ENCODE measurements around the gene DGKB.

DGKB gene

DNA sequence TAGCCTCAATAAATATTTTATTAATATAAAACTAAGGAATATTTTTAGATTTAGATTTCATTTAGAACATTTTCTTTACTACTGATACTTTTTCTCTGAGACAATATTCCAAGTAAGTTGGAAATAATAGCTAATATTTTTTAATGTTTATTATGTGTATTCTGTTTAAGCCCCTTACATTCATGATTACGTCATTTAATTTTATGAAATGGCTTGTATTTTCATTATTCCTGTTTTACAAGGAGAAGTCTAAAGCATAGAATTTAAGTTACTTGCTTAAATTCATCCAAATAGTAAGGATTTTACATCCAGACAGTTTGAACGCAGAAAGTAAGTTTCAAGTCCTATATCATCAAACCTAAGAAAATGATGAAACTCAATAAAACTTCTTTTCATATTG lies 6.1 kb downstream of the DGKB start:
- Histone ChIP-seq H3K4me1 (ENCODE audit: control insufficient read depth, insufficient read depth, low read length) (no peaks in the 10 kb centered on the region), H3K36me3 (ENCODE audit: control insufficient read depth, insufficient read depth, low read length) (no peaks in the 10 kb centered on the region), H3K9ac (ENCODE audit: low read length) (no peak overlapping the region), H3K9me3 (ENCODE audit: control insufficient read depth, low read length) (no peaks in the 10 kb centered on the region), H3K4me3 (ENCODE audit: low read length) (no peak overlapping the region), H3K27me3 (ENCODE audit: control insufficient read depth, insufficient read depth, low read length) (no peaks in the 10 kb centered on the region)

GRCh38 chr7:14894826-14895225 lies 7.7 kb downstream of the DGKB start:
- Histone ChIP-seq H3K4me1 (ENCODE audit: control insufficient read depth, insufficient read depth, low read length) (no peaks in the 10 kb centered on the region), H3K36me3 (ENCODE audit: control insufficient read depth, insufficient read depth, low read length) (no peaks in the 10 kb centered on the region), H3K9ac (ENCODE audit: low read length) (no peak overlapping the region), H3K27me3 (ENCODE audit: control insufficient read depth, insufficient read depth, low read length) (no peaks in the 10 kb centered on the region), H3K9me3 (ENCODE audit: control insufficient read depth, low read length) (no peaks in the 10 kb centered on the region), H3K4me3 (ENCODE audit: low read length) (no peak overlapping the region)

- H3K9me3 ChIP-seq (ENCODE audit: control insufficient read depth, low read length) = no peaks in the 10 kb centered on the region
- no peaks in the 10 kb centered on the region for H3K4me1 ChIP-seq (ENCODE audit: control insufficient read depth, insufficient read depth, low read length)
- H3K27me3 ChIP-seq (ENCODE audit: control insufficient read depth, insufficient read depth, low read length) = no peaks in the 10 kb centered on the region
- no peak overlapping the region for H3K9ac ChIP-seq (ENCODE audit: low read length)
- no peak overlapping the region for H3K4me3 ChIP-seq (ENCODE audit: low read length)
- H3K36me3 ChIP-seq (ENCODE audit: control insufficient read depth, insufficient read depth, low read length) = no peaks in the 10 kb centered on the region
These were observed 9.6 kb downstream of the DGKB start for GRCh38 chr7:14892961-14893360.

DNA sequence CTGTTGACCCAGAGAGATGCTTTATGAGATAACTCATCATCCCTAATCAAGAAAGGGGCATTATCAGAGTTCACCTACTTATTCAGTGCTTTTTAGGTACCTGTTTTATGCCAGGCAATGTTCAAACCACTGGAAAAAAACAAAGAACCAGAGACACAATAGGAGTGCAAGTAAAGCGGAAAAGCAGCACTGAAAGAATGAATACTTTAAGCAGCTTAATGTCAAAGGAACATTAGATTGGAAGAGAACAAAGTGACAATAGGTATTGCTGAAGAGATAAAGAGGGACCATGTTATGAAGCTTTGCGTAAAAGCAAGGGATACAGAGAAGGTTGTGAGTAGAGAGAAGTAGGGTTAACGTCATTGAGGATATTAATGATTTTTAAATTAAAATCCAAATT lies 11.3 kb downstream of the DGKB start:
- Histone ChIP-seq H3K9ac (ENCODE audit: low read length) (no peak overlapping the region), H3K4me1 (ENCODE audit: control insufficient read depth, insufficient read depth, low read length) (no peaks in the 10 kb centered on the region), H3K36me3 (ENCODE audit: control insufficient read depth, insufficient read depth, low read length) (no peaks in the 10 kb centered on the region), H3K4me3 (ENCODE audit: low read length) (no peak overlapping the region), H3K9me3 (ENCODE audit: control insufficient read depth, low read length) (no peaks in the 10 kb centered on the region), H3K27me3 (ENCODE audit: control insufficient read depth, insufficient read depth, low read length) (no peaks in the 10 kb centered on the region)

GRCh38 chr7:14888962-14889361 lies 13.6 kb downstream of the DGKB start:
- H3K4me3 ChIP-seq (ENCODE audit: low read length) = no peak overlapping the region
- H3K9ac ChIP-seq (ENCODE audit: low read length) = no peak overlapping the region
- H3K27me3 ChIP-seq (ENCODE audit: control insufficient read depth, insufficient read depth, low read length) = no peaks in the 10 kb centered on the region
- no peaks in the 10 kb centered on the region for H3K36me3 ChIP-seq (ENCODE audit: control insufficient read depth, insufficient read depth, low read length)
- H3K9me3 ChIP-seq (ENCODE audit: control insufficient read depth, low read length) = no peaks in the 10 kb centered on the region
- no peaks in the 10 kb centered on the region for H3K4me1 ChIP-seq (ENCODE audit: control insufficient read depth, insufficient read depth, low read length)

- no peaks in the 10 kb centered on the region for H3K9me3 ChIP-seq (ENCODE audit: control insufficient read depth, low read length)
- no peaks in the 10 kb centered on the region for H3K36me3 ChIP-seq (ENCODE audit: control insufficient read depth, insufficient read depth, low read length)
- H3K4me3 ChIP-seq (ENCODE audit: low read length) = no peak overlapping the region
- H3K27me3 ChIP-seq (ENCODE audit: control insufficient read depth, insufficient read depth, low read length) = no peaks in the 10 kb centered on the region
- no peak overlapping the region for H3K9ac ChIP-seq (ENCODE audit: low read length)
- no peaks in the 10 kb centered on the region for H3K4me1 ChIP-seq (ENCODE audit: control insufficient read depth, insufficient read depth, low read length)
These were observed 16.0 kb downstream of the DGKB start for GRCh38 chr7:14886533-14886932.

DNA sequence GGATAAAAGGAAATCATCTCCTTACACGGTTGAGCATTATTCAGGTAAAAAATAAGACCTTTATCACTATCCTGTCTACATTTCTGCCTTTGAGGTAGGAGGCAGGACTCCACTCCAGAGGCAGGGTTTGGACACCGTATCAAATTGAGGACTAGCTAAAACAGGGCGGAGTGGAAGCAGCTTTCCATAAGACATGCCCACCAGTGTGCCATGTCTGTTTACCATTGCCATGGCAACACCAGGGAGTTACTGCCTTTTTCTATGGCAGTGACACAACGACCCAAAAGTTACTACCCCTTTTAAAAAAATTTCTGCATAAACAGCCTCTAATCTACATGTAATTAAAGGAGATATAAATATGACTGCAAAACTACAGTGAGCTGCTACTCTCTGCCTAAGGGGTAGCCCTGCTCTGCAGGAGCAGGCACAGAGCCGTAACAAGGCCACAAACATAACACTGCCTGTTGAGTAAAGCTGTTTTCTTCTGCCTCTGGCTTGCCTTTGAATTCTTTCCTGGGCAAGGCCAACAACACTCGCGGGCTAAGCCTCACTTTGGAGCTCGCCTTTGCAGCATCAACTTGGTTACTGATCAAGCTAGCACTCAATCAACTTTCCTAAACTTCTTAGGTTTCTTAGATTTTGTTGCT lies 26.5 kb downstream of the DGKB start:
- Histone ChIP-seq H3K4me3 (ENCODE audit: low read length) (no peak overlapping the region), H3K27me3 (ENCODE audit: control insufficient read depth, insufficient read depth, low read length) (no peaks in the 10 kb centered on the region), H3K9me3 (ENCODE audit: control insufficient read depth, low read length) (no peaks in the 10 kb centered on the region), H3K4me1 (ENCODE audit: control insufficient read depth, insufficient read depth, low read length) (no peaks in the 10 kb centered on the region), H3K9ac (ENCODE audit: low read length) (no peak overlapping the region), H3K36me3 (ENCODE audit: control insufficient read depth, insufficient read depth, low read length) (no peaks in the 10 kb centered on the region)

GRCh38 chr7:14871880-14872279 lies 30.7 kb downstream of the DGKB start:
- Histone ChIP-seq H3K36me3 (ENCODE audit: control insufficient read depth, insufficient read depth, low read length) (no peaks in the 10 kb centered on the region), H3K4me1 (ENCODE audit: control insufficient read depth, insufficient read depth, low read length) (no peaks in the 10 kb centered on the region), H3K9me3 (ENCODE audit: control insufficient read depth, low read length) (no peaks in the 10 kb centered on the region), H3K27me3 (ENCODE audit: control insufficient read depth, insufficient read depth, low read length) (no peaks in the 10 kb centered on the region), H3K4me3 (ENCODE audit: low read length) (no peak overlapping the region), H3K9ac (ENCODE audit: low read length) (no peak overlapping the region)

- H3K4me3 ChIP-seq (ENCODE audit: low read length) = no peak overlapping the region
These were observed 32.2 kb downstream of the DGKB start for GRCh38 chr7:14870394-14870793.

GRCh38 chr7:14868937-14869336 lies 33.6 kb downstream of the DGKB start:
- Histone ChIP-seq H3K9ac (ENCODE audit: low read length) (no peak overlapping the region), H3K9me3 (ENCODE audit: control insufficient read depth, low read length) (no peaks in the 10 kb centered on the region), H3K36me3 (ENCODE audit: control insufficient read depth, insufficient read depth, low read length) (no peaks in the 10 kb centered on the region), H3K4me3 (ENCODE audit: low read length) (no peak overlapping the region), H3K27me3 (ENCODE audit: control insufficient read depth, insufficient read depth, low read length) (no peaks in the 10 kb centered on the region), H3K4me1 (ENCODE audit: control insufficient read depth, insufficient read depth, low read length) (no peaks in the 10 kb centered on the region)

More at GRCh38 chr7:14870394-14870793, 32.2 kb downstream of the DGKB start:
- no peaks in the 10 kb centered on the region for H3K27me3 ChIP-seq (ENCODE audit: control insufficient read depth, insufficient read depth, low read length)
- H3K9me3 ChIP-seq (ENCODE audit: control insufficient read depth, low read length) = no peaks in the 10 kb centered on the region
- H3K4me1 ChIP-seq (ENCODE audit: control insufficient read depth, insufficient read depth, low read length) = no peaks in the 10 kb centered on the region
- H3K36me3 ChIP-seq (ENCODE audit: control insufficient read depth, insufficient read depth, low read length) = no peaks in the 10 kb centered on the region
- H3K9ac ChIP-seq (ENCODE audit: low read length) = no peak overlapping the region

DNA sequence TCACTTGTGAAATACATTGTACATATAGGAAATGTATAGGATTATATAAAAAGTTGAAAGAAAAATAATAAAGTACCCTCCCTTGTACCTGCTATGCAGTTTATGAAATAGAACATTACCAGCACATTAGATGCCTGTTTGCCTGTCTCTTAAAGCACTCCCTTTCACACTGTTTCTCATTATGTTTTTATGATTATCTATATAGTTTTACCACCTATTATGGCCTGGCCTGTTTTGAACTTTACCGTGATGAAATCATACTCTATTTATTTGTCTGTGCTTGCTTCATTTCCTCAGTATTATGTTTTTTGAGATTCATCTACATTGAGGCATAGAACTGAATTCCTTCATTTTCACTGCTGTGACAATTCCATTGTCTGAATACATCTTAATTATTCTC lies 41.1 kb downstream of the DGKB start:
- Histone ChIP-seq H3K27me3 (ENCODE audit: control insufficient read depth, insufficient read depth, low read length) (no peaks in the 10 kb centered on the region), H3K4me1 (ENCODE audit: control insufficient read depth, insufficient read depth, low read length) (no peaks in the 10 kb centered on the region), H3K9ac (ENCODE audit: low read length) (no peak overlapping the region), H3K9me3 (ENCODE audit: control insufficient read depth, low read length) (no peaks in the 10 kb centered on the region), H3K4me3 (ENCODE audit: low read length) (no peak overlapping the region), H3K36me3 (ENCODE audit: control insufficient read depth, insufficient read depth, low read length) (no peaks in the 10 kb centered on the region)

- H3K9ac ChIP-seq (ENCODE audit: low read length) = no peak overlapping the region
- no peaks in the 10 kb centered on the region for H3K9me3 ChIP-seq (ENCODE audit: control insufficient read depth, low read length)
- H3K4me1 ChIP-seq (ENCODE audit: control insufficient read depth, insufficient read depth, low read length) = no peaks in the 10 kb centered on the region
- H3K4me3 ChIP-seq (ENCODE audit: low read length) = no peak overlapping the region
- no peaks in the 10 kb centered on the region for H3K27me3 ChIP-seq (ENCODE audit: control insufficient read depth, insufficient read depth, low read length)
- no peaks in the 10 kb centered on the region for H3K36me3 ChIP-seq (ENCODE audit: control insufficient read depth, insufficient read depth, low read length)
These were observed 43.3 kb downstream of the DGKB start for GRCh38 chr7:14859267-14859666.

- Histone ChIP-seq H3K9ac (ENCODE audit: low read length) (no peak overlapping the region), H3K4me1 (ENCODE audit: control insufficient read depth, insufficient read depth, low read length) (no peaks in the 10 kb centered on the region), H3K27me3 (ENCODE audit: control insufficient read depth, insufficient read depth, low read length) (no peaks in the 10 kb centered on the region), H3K9me3 (ENCODE audit: control insufficient read depth, low read length) (no peaks in the 10 kb centered on the region), H3K4me3 (ENCODE audit: low read length) (no peak overlapping the region), H3K36me3 (ENCODE audit: control insufficient read depth, insufficient read depth, low read length) (no peaks in the 10 kb centered on the region)
These were observed 43.7 kb downstream of the DGKB start for GRCh38 chr7:14858866-14859265.
